GM23248 (cell line): ENCODE data around the gene TBC1D10A.

Source experiments
- EZH2 ChIP-seq: fragments of 200-600 bp; sonication (generic); IDR thresholded peaks from 2 replicates; pipeline ENCODE4 v1.6.1; 2018; ENCODE audit warnings: antibody characterized with exemption, mild to moderate bottlenecking; ENCODE audit not compliant: insufficient read depth, poor library complexity, severe bottlenecking
- EZH2phosphoT487 ChIP-seq: fragments of 200-600 bp; sonication (generic); IDR thresholded peaks from 2 replicates; pipeline ENCODE4 v1.6.1; 2018; ENCODE audit warnings: antibody characterized with exemption, moderate library complexity, mild to moderate bottlenecking, low read depth; ENCODE audit not compliant: insufficient read depth

GRCh38 chr22:30362651-30363281 is 36.0 kb upstream of the TBC1D10A start:
- TF ChIP-seq EZH2phosphoT487 (no peak), EZH2 (no peak)
